ENCODE results near the gene ABTB2. TPM values are rescaled to one million over a fixed set of nuclear protein-coding genes. Genes with fewer than 3 reads are reported as not detected.

Gene ABTB2
- total and polyA plus RNA-seq, 2 of the 8 experiments (the other 6 are each of a cell fraction or from before 2014, with no cell fraction given), result 7.7 to 10.2 TPM

- Histone ChIP-seq H3K23ac (ENCODE audit: insufficient read length) (no peak overlapping the region), H3K27ac (ENCODE audit: low read depth, low read length) (no peak overlapping the region), H4K5ac (ENCODE audit: insufficient read length, low read depth, low read length) (no peak overlapping the region), H2AFZ (ENCODE audit: low read length) (no peak overlapping the region), H3K27me3 (replicated peaks in 1 of 4; ENCODE audit: control insufficient read depth in 3 of 4, extremely low read depth in 1 of 4, insufficient read depth in 3 of 4, low read length in 3 of 4) (no peaks in the 10 kb centered on the region), H2AK5ac (ENCODE audit: low read depth, low read length) (0 out of 2 replicates have a peak overlapping the region, but pooled peaks have one; percentile 39), H3K18ac (ENCODE audit: extremely low read depth, low read length) (no peak overlapping the region), H3K4ac (replicated peaks; ENCODE audit: insufficient read length, low read depth, low read length) (no peak overlapping the region), H2BK12ac (ENCODE audit: low read depth, low read length) (peak overlapping the region; percentile 19; the same call in 1 of the 2 replicates), H3K9ac (replicated peaks in 1 of 4; ENCODE audit: extremely low read depth in 1 of 4, low read depth in 3 of 4, low read length in 3 of 4) (peak overlapping the region in 1 of 4 experiments; percentile 11; a peak in 1 of 7 replicates), H4K20me1 (replicated peaks in 1 of 2; ENCODE audit: control insufficient read depth in 1 of 2, insufficient read depth in 2 of 2, low read length in 2 of 2) (peaks cover 0 to 2% of the 10 kb centered on the region in 2 experiments), H4K91ac (replicated peaks; ENCODE audit: insufficient read length, low read length) (no peak overlapping the region), H3K14ac (ENCODE audit: insufficient read length) (no peak overlapping the region), H3K79me2 (ENCODE audit: control insufficient read depth in 1 of 2, insufficient read depth in 2 of 2, low read length in 2 of 2) (no peaks in the 10 kb centered on the region; a peak in 1 of 4 replicates), H3K56ac (replicated peaks; ENCODE audit: insufficient read length, low read depth, low read length) (no peak overlapping the region), H3K79me1 (ENCODE audit: low read depth, low read length) (no peaks in the 10 kb centered on the region; the same call in 1 of the 2 replicates), H4K8ac (ENCODE audit: extremely low read depth, insufficient read depth, low read length) (no peak overlapping the region), H3K9me3 (ENCODE audit: insufficient read depth in 2 of 2, low read depth in 1 of 2, low read length in 1 of 2) (no peaks in the 10 kb centered on the region), H3K4me2 (ENCODE audit: insufficient read depth in 1 of 2, low read depth in 2 of 2, low read length in 2 of 2) (peak overlapping the region in 1 of 2 experiments; percentile 32; a peak in 1 of 4 replicates), H3K4me1 (replicated peaks in 1 of 4; ENCODE audit: control insufficient read depth in 3 of 4, insufficient read depth in 4 of 4, low read length in 3 of 4) (peaks cover 2 to 13% (median 7%) of the 10 kb centered on the region in 4 experiments; a peak in 6 of 7 replicates), H2BK20ac (ENCODE audit: low read length) (no peak overlapping the region), H2BK5ac (ENCODE audit: low read depth, low read length) (no peak overlapping the region), H2BK15ac (ENCODE audit: low read length) (no peak overlapping the region), H3K4me3 (ENCODE audit: extremely low read depth in 1 of 4, insufficient read depth in 2 of 4, low read depth in 3 of 4, low read length in 4 of 4) (no peak overlapping the region), H3K23me2 (ENCODE audit: low read depth, low read length) (no peaks in the 10 kb centered on the region), H2BK120ac (replicated peaks; ENCODE audit: low read depth, low read length) (no peak overlapping the region), H3K36me3 (ENCODE audit: control insufficient read depth in 2 of 4, insufficient read depth in 4 of 4, low read length in 3 of 4) (no peaks in the 10 kb centered on the region)
- CTCF ChIA-PET (ENCODE audit: partially characterized antibody), result interaction anchor here (1.2 to 2.6 kb wide), 5 partner anchors 9 to 126 kb away, joined by 3 to 8 read pairs (median 4); no protein-coding TSS in a partner anchor
- DNase-seq (ENCODE audit: low read depth in 1 of 2, low spot score in 2 of 2) (no peak), FAIRE-seq (no peak)
- POLR2A ChIA-PET (ENCODE audit: partially characterized antibody), result interaction anchor here (0.6 to 1.4 kb wide), 2 partner anchors 66 to 248 kb away, joined by 3 to 4 read pairs; no protein-coding TSS in a partner anchor
- WGBS, 2 experiments (ENCODE audit: extremely low coverage in 1 of 2, insufficient coverage in 1 of 2, insufficient read length in 1 of 2, insufficient replicate concordance in 2 of 2, low coverage in 1 of 2, low lambda C conversion rate in 2 of 2, missing lambda C conversion rate in 1 of 2), result 87% methylated on average over 11 of the region's 11 CpGs; no CpG with 5 or more reads in 1 of the 2 experiments
- no peak for TF ChIP-seq SIX5 (IDR thresholded peaks at IDR 0.05; ENCODE audit: low read depth, low read length)
- TF ChIP-seq EGR1 (IDR thresholded peaks at IDR 0.05; ENCODE audit: borderline replicate concordance, low read depth, low read length), result no peak
- TF ChIP-seq BCL11A (IDR thresholded peaks at IDR 0.05; ENCODE audit: low read depth in 2 of 2, low read length in 2 of 2), result no peak
- TF ChIP-seq BRCA1 (IDR thresholded peaks at IDR 0.05; ENCODE audit: low read depth, low read length), result no peak
- TF ChIP-seq FOSL1 (IDR thresholded peaks at IDR 0.05; ENCODE audit: insufficient read depth, low read depth, low read length), result no peak
- no peak for TF ChIP-seq RBBP5 (IDR thresholded peaks at IDR 0.05; ENCODE audit: borderline replicate concordance, low read depth, low read length)
- no peak for TF ChIP-seq CHD1 (IDR thresholded peaks at IDR 0.05; ENCODE audit: low read depth, low read length)
- no peak for TF ChIP-seq ZNF274 (IDR thresholded peaks at IDR 0.05; ENCODE audit: borderline replicate concordance, extremely low read depth, low read length)
These were observed 57.5 kb downstream of the ABTB2 start for GRCh38 chr11:34300026-34300925.
